NCI-H2227 (cell line): ENCODE measurements around the gene HIRA.

Source experiments
- DNase-seq: peaks from one replicate; lab custom pipeline; 2025; ENCODE audit not compliant: unreplicated experiment; lab: John Stamatoyannopoulos, UW

HIRA gene

DNA sequence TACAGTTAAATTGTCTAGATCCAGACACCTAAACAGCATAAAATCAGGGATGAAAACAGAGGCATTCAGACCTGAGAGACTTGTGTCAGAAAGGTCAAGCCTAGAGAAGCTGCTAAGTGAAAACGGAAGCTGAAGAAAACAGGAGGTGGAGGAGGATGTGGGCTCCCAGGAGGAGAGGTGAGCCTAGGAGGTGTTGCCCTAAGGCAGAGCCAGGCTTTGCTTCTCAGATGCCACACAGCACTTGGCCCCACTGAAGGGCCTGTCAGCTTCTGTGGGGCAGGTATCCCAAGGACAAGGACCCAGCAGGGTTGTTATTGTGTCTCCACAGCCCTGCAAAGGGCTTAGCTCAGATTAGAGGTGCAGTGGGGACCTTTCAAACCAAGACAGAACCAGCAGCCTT lies 33.0 kb upstream of the HIRA start:
- DNase-seq, result no peak

GRCh38 chr22:19463491-19464469 lies 32.2 kb upstream of the HIRA start:
- no peak for DNase-seq

DNA sequence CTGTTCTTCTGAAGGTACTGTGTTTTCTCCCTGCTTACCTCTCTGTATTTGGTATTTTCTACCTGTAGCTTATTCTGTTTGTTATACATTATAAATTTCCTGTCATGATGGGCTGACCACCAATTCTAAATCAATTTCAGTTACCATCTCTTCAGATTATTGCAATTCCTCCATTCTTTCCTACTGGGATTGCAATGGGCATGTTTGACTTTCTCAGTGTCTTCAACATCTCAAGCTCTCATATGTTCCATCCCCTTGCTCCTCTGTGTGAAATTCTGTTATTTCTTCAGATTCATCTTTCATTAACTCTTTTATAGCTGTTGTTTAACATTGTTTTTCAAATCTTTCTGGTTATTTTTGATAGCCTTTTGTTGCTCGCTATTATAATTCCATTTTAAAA lies 31.5 kb upstream of the HIRA start:
- DNase-seq, result no peak

DNA sequence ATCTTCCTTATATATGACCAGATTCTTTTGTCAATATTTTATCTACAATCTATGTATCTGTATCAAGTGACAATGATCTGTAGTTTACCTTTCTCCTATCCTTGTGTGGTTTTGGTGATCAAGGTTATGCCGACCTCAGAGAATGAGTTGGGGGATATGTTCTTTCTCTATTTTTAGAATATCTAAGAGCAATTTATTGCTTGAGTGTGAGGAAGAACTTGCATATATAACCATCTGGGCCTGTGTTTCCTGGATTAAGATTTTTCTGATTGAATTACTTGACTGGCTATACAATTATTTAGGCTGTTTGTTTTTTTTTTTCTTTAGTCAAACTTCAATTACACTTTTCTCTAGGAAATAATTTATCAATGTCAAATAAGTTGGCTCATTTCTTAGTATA lies 30.0 kb upstream of the HIRA start:
- no peak for DNase-seq

DNA sequence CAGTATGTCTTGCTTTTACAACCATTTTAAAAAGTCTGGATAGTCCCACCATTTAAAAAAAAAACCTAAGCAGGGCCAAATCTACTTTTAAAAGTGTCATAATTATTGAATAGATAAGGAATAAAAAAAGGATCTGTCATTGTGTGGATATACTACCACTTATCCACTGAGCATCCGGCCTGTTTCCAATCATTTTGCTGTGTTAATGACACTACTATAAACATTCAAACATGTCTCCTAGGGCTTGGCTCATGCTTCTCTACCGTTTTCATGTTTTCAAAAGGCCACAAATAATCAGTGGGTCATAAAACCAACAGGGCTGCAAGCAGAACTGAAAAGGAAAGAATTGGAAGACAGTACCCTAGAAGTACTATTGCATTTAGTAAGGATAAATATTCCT lies 28.5 kb upstream of the HIRA start:
- no peak for DNase-seq

DNA sequence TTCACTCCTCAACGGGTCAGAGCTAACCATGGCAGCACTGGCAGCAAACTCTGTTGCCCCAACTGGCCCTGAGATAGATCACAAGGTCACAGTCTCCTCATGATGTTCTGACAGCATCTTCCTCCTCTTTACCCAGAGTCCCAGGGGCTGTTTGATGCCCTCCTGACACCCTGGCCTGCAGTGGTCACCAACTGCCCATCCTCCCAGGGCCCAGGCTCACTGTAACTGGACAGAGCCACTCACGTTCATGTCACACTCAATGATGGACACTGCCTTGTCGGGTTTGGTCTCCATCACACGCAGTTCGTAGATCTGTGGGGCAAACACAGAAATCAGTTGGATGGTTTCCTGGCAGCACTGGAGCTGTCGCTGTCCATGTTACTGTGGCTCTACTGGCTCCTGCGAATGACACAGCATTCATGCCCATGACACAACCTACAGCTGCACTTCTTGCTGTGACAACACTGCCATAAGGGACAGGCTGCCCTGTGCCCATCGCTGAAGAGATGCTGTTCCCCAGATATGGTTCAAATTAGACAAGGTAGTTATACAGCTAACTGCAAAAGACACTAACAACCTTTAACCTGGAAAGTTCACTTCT lies 26.4 kb upstream of the HIRA start:
- DNase-seq, result no peak

GRCh38 chr22:19456541-19456940 lies 25.0 kb upstream of the HIRA start:
- DNase-seq, result no peak

DNA sequence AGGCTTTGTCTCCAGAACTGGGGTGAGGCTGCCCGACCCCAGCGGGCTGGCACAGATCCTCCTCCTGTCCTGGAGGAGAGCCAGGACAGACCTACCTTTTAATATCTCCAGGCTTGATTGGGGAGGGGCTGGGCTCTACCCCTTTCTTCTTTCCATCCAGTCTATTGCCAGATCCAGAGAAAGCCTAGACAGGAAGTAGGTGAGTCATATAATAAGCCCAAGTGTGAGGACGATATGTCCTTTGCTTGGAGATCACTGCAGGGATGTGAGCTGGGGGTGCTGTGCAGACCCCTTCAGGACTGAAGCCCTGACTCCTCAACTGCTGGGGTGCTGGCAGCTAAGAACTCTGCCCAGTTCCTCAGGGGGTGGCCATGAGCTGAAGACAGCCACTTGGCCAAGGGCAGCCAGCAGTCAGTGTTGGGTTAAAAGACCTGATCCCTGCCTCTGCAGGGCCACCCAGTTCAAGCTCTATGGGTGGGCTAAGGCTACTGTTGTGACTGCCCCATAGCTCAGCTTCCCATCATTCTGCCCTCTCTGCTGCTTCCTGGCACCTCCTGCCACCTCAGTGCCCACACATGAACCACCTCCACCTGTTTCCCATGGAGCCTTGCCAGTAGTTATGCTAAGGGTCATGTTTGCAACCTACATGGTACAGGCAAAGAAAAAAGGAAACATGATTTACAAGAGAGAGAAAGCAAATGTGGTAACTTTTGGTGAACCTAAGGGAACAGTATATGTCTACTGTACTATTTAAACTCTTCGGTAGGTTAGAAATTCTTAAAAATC lies 24.2 kb upstream of the HIRA start:
- DNase-seq, result no peak

- DNase-seq, result no peak
These were observed 23.5 kb upstream of the HIRA start for GRCh38 chr22:19455033-19455432.

DNA sequence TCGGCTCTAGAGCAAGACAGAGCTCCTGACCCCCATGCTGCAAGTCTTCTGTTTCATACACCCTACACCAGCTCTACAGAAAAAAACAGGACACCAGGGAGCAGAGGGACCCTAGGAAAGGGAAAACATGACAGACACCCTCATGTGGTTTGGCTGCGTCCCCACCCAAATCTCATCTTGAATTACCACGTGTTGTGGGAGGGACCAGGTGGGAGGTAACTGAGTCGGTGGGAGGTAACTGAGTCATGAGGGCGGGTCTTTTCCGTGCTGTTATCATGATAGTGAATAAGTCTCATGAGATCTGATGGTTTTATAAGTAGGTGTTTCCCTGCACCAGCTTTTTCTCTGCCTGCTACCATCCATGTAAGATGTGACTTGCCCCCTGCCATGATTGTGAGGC lies 22.6 kb upstream of the HIRA start:
- no peak for DNase-seq

GRCh38 chr22:19453718-19454117 lies 22.2 kb upstream of the HIRA start:
- no peak for DNase-seq

GRCh38 chr22:19451570-19451969 lies 20.0 kb upstream of the HIRA start:
- no peak for DNase-seq

DNA sequence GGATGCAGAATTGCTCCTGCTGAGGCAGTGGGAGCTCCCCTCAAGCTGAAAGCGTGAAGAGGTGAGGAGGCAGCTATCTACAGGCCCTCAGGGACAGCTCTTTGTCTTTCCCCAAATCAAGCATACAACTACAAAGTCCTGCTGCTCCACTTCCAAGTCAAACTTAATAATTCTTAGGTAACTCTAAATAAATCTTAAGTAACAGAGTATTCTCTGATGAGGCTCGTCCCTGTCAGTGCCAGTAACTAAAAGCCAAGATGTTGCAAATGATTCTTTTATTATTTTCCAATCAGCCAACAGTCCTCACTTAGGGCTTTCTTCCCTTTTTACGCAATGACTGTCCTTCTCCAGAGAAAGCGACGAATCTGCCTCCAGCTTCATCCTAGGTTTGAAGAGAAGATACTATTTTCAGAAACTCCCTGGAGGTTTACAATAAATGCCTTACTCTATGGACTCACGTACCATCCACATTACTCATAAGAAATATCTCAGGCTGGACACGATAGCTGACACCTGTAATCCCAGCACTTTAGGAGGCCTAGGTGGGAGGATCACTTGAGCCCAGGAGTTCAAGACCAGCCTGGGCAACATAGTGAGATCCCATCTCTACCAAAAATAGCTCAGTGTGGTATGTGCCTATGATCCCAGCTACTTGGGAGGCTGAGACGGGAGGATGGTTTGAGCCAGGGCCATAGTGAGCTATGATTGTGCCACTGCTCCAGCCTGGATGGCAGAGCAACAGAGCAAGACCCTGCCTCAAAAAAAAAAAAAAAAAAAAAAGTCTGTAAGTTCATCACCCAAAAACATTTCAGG lies 19.0 kb upstream of the HIRA start:
- DNase-seq, result no peak

GRCh38 chr22:19449422-19449767 lies 17.9 kb upstream of the HIRA start:
- DNase-seq, result no peak

DNA sequence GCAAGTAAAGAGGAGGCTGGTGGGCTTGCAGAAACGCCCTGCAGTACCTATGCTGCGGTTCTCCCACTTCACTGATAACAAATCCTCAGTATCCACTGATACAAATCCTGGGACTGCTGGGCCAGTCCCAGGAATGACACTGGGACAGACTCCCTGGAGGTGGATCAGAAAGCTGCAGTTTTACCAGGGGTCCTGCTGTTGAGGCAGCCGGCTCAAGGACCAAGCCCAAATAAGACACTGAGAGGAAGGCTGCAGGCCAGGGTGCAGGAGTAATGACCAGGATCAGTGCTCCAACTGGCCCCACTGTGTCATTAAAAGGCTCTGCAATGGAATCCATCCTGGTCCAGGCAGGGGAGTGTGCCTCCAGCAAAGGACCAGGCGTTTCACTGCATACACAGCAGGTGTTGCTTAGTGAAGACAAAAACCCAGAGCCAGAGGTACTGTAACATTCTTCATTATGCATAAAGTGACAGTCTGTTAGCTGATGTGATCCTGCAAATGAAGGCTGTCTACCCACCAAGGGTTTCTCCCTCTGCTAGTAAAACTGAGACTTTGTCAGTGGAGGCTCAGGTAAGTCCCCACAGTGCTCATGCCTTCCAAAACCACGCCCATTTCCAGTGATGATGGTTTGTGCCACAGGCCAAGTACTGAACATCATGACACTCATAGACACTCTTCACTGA lies 17.3 kb upstream of the HIRA start:
- DNase-seq, result no peak

DNA sequence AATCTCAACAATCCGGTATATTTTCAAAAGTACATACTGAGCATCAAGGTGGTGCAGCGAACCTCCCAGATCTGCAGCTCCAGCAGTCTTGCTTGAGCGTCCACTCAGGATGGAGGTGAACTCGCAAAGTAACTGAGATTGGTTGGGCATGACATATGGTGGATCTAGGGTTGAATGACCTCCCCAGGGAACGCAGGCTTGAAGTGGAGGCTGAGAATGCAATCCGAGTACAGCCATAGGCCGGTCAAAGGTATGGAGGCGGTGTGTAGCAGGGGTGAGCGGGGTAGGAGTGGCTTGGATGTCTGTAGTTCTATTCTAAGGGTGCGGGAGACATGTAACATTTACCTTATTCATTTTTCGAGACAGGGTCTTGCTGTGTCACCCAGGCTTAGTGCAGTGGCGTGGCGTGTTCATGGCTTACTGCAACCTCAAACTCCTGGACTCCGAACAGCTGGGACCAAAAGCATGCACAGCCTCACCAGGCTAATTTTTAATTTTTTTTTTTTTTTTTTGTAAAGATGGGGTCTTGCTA lies 16.6 kb upstream of the HIRA start:
- peak; percentile 69 for DNase-seq

- peak; percentile 95 for DNase-seq
These were observed 16.0 kb upstream of the HIRA start, which contains the start of gene C22orf39 for GRCh38 chr22:19447330-19448075. TSS of gene C22orf39 (minus strand) at chr22:19447711. CDS start at chr22:19447688, 23 bp downstream.

- DNase-seq, result no peak
These were observed 15.2 kb upstream of the HIRA start for GRCh38 chr22:19446603-19447329.
